Esophagus (tissue), 2 donors: ENCODE data around the gene DOK5. TPM values are rescaled to one million over a fixed set of nuclear protein-coding genes. Genes with fewer than 3 reads are reported as not detected.

Source experiments
- H3K27ac ChIP-seq, 2 donors: one replicate each; pipeline ENCODE4 v1.5.1; 2013; ENCODE audit warnings: low read depth in 2 of 2, mild to moderate bottlenecking in 2 of 2, inconsistent platforms in 1 of 2, low read length in 1 of 2, moderate library complexity in 1 of 2
- H3K27me3 ChIP-seq, 2 donors: one replicate each; pipeline ENCODE4 v1.6.1; 2013; ENCODE audit warnings: low read length in 2 of 2, control low read depth in 1 of 2, mild to moderate bottlenecking in 1 of 2; ENCODE audit not compliant: insufficient read depth in 2 of 2, control insufficient read depth in 1 of 2
- H3K36me3 ChIP-seq, 2 donors: one replicate each; pipeline ENCODE4 v1.6.1; 2013; ENCODE audit warnings: low read length in 1 of 2; ENCODE audit not compliant: control insufficient read depth in 2 of 2, insufficient read depth in 2 of 2
- H3K4me1 ChIP-seq, 2 donors: one replicate each; pipeline ENCODE4 v1.6.1; 2013; ENCODE audit warnings: low read length in 1 of 2; ENCODE audit not compliant: control insufficient read depth in 2 of 2, insufficient read depth in 2 of 2
- H3K4me3 ChIP-seq, 2 donors: one replicate each; pipeline ENCODE4 v1.5.1; 2013; ENCODE audit warnings: low read length in 2 of 2, mild to moderate bottlenecking in 2 of 2, low read depth in 1 of 2, moderate library complexity in 1 of 2
- H3K9me3 ChIP-seq, 2 donors: one replicate each; pipeline ENCODE4 v1.6.1; 2013; ENCODE audit warnings: mild to moderate bottlenecking in 2 of 2, low read depth in 1 of 2, low read length in 1 of 2, moderate library complexity in 1 of 2; ENCODE audit not compliant: control insufficient read depth in 2 of 2, insufficient read depth in 1 of 2
- WGBS, 2 donors: extraction: QIAGEN DNeasy Blood & Tissue Kit; methylation state at CpG; one replicate each; pipeline ENCODE4 v1.1.7; 2013; 5-methylcytosine and 5-hydroxymethylcytosine counted together
- polyA plus RNA-seq, 2 donors: library from polyadenylated mRNA; stranded (reverse); fragments of 200-250 nt; gene quantifications; one replicate each; pipeline ENCODE4 v1.2.3, GENCODE V29; 2013
- donor health status: healthy with polysubstance abuse.
- donor health status: Bipolar disorder and iron deficiency.

DOK5 gene
- polyA plus RNA-seq, 2 donors: 0.10 to 0.18 TPM

GRCh38 chr20:54625497-54625896 lies 150.1 kb downstream of the DOK5 start:
- WGBS, 2 donors: 47 to 66% methylated on average over 1 of the region's 1 CpG
- Histone ChIP-seq H3K27ac (no peak overlapping the region), H3K27me3 (no peaks in the 10 kb centered on the region), H3K36me3 (no peaks in the 10 kb centered on the region), H3K9me3 (no peaks in the 10 kb centered on the region), H3K4me1 (no peaks in the 10 kb centered on the region), H3K4me3 (no peak overlapping the region)

- Histone ChIP-seq H3K27me3 (no peaks in the 10 kb centered on the region), H3K9me3 (no peaks in the 10 kb centered on the region), H3K36me3 (no peaks in the 10 kb centered on the region), H3K4me3 (no peak overlapping the region), H3K4me1 (no peaks in the 10 kb centered on the region), H3K27ac (no peak overlapping the region)
- 91 to 94% methylated on average over 5 of the region's 5 CpGs for WGBS, 2 donors
These were observed 150.7 kb downstream of the DOK5 start for GRCh38 chr20:54626126-54626525.

DNA sequence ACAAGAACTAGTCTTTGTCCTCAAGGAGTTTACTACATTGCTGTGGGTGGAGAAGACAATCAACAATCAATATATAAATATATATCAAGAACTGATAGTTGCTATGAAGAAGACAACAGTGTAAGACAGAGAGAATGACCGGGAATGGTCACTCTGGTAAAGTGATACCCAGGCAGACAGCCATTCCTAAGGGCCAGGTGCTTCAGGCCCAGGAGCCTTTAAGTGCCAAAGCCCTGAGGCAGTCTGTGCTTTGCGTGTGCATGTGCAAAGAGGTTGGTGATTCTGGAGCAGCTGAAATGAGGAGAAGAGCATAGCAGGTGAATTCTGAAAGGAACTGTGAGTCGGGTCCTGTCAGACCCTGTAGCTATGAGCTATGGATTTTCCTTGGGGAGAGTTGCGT lies 154.2 kb downstream of the DOK5 start:
- no peak overlapping the region for H3K27ac ChIP-seq
- no peaks in the 10 kb centered on the region for H3K36me3 ChIP-seq
- no peaks in the 10 kb centered on the region for H3K27me3 ChIP-seq
- 83 to 86% methylated on average over 4 of the region's 4 CpGs for WGBS, 2 donors
- no peaks in the 10 kb centered on the region for H3K4me1 ChIP-seq
- H3K9me3 ChIP-seq: no peaks in the 10 kb centered on the region
- H3K4me3 ChIP-seq: no peak overlapping the region

DNA sequence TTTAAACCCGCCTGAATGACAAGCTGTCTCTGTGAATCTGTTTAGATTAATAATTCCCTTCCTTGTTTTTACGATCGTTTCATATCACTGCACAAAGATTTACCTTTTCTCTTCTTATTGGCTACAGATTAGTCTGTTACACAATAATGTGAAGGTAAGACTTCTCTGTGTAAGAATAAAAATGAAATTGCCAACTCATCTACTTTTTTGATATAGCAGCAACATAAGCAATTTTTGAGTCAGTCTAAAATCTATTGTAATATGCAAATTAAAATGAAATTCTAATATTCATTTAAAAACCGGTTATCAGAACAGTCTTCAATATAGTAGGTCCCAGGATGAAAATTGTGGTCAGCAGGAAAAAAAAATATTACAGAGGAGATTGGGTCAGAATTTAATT lies 155.2 kb downstream of the DOK5 start:
- Histone ChIP-seq H3K4me1 (no peaks in the 10 kb centered on the region), H3K4me3 (no peak overlapping the region), H3K36me3 (no peaks in the 10 kb centered on the region), H3K9me3 (no peaks in the 10 kb centered on the region), H3K27ac (no peak overlapping the region), H3K27me3 (no peaks in the 10 kb centered on the region)
- WGBS, 2 donors: 78 to 87% methylated on average over 4 of the region's 4 CpGs

- WGBS, 2 donors: 90 to 92% methylated on average over 3 of the region's 3 CpGs
- H3K27me3 ChIP-seq: no peaks in the 10 kb centered on the region
- no peak overlapping the region for H3K27ac ChIP-seq
- H3K4me3 ChIP-seq: no peak overlapping the region
- H3K4me1 ChIP-seq: no peaks in the 10 kb centered on the region
- H3K9me3 ChIP-seq: no peaks in the 10 kb centered on the region
- H3K36me3 ChIP-seq: no peaks in the 10 kb centered on the region
These were observed 155.7 kb downstream of the DOK5 start for GRCh38 chr20:54631059-54631458.

DNA sequence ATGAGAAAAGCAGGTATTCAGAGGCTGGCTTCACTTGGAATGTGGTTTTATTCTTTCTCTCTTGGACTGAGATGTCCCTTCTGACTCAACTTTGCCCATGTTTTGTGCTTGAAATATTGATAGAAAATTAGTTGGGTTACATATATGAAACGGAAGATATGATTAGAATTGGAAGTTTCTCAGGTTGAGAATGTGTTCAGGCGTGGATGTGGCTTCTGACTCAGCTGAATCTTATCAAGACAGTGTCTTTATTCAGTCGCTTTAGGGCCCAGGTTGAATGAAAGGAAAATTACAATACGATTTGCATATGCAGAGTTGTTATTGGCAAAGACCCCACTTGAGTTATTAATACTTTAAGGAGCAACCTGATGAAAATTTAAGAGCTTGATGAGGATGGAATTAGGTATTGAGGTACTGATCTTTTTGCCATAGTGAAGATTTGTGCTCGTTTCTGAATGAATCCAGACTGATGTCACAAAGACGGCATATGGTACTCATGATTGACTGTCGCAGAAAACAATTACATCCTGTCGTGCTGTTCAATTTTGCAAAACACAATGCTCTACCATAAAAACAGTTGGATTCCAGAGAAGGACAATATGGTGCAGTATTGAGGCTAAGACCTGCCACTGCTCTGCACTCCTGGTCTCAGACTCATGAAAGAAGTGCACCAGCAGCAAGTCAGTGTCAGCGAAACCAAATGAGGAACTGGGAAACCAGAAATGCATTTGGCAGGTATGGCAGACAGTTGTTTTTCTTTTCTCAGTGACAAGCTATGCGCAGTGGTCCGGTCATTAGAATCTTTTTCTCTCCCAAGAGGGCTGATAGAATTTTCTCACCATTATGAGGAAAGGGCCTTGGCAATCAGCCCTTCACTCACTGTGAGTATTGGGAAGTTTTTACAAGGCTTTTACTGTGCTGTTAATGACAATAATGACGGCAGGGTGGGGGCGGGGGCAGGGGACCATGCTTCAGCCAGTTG lies 158.3 kb downstream of the DOK5 start:
- H3K9me3 ChIP-seq: no peaks in the 10 kb centered on the region
- H3K36me3 ChIP-seq: no peaks in the 10 kb centered on the region
- H3K27ac ChIP-seq: no peak overlapping the region
- no peaks in the 10 kb centered on the region for H3K27me3 ChIP-seq
- 77 to 79% methylated on average over 13 of the region's 13 CpGs for WGBS, 2 donors
- no peak overlapping the region for H3K4me3 ChIP-seq
- H3K4me1 ChIP-seq: no peaks in the 10 kb centered on the region

DNA sequence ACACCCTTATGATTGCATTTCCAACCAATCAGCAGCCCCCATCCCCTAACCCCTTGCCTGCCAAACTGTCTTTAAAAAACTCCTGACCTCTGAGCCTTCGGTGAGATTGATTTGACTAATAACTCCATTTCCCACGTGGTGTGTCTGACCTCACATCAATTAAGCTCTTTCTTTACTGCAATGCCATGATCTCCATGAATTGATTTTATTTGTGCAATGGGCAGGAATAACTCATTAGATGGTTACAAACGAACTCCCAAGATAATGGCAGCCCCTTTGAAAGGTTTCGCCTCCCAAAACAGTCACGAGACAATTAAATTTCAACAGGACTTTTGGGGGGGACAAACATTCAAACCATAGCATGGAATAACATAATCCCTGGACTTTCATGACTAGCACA lies 161.2 kb downstream of the DOK5 start:
- Histone ChIP-seq H3K27ac (no peak overlapping the region), H3K4me3 (no peak overlapping the region), H3K36me3 (no peaks in the 10 kb centered on the region), H3K9me3 (no peaks in the 10 kb centered on the region), H3K4me1 (no peaks in the 10 kb centered on the region), H3K27me3 (no peaks in the 10 kb centered on the region)
- 77 to 82% methylated on average over 5 of the region's 5 CpGs for WGBS, 2 donors

- no peaks in the 10 kb centered on the region for H3K4me1 ChIP-seq
- no peaks in the 10 kb centered on the region for H3K36me3 ChIP-seq
- H3K9me3 ChIP-seq: no peaks in the 10 kb centered on the region
- WGBS, 2 donors: 81 to 87% methylated on average over 8 of the region's 8 CpGs
- no peak overlapping the region for H3K4me3 ChIP-seq
- no peaks in the 10 kb centered on the region for H3K27me3 ChIP-seq
- no peak overlapping the region for H3K27ac ChIP-seq
These were observed 164.5 kb downstream of the DOK5 start for GRCh38 chr20:54639941-54640340.

GRCh38 chr20:54640800-54641199 lies 165.4 kb downstream of the DOK5 start:
- WGBS, 2 donors: 62 to 65% methylated on average over 2 of the region's 2 CpGs
- H3K9me3 ChIP-seq: no peaks in the 10 kb centered on the region
- H3K36me3 ChIP-seq: no peaks in the 10 kb centered on the region
- no peaks in the 10 kb centered on the region for H3K4me1 ChIP-seq
- no peak overlapping the region for H3K27ac ChIP-seq
- no peaks in the 10 kb centered on the region for H3K27me3 ChIP-seq
- no peak overlapping the region for H3K4me3 ChIP-seq
